HT-29 (cell line): ENCODE results near the gene NEDD1. TPM values are rescaled to one million over a fixed set of nuclear protein-coding genes. Genes with fewer than 3 reads are reported as not detected.

Source experiments
- small RNA-seq: library from RNA; depleted of rRNA; stranded (forward); fragments of <200 nt; gene quantifications from one replicate; pipeline ENCODE3, GENCODE V24; 2014
- total RNA-seq: library from RNA; depleted of rRNA; stranded (reverse); fragments of >200 nt; shearing (Covaris generic); gene quantifications from 2 replicates; pipeline ENCODE4 v1.2.3, GENCODE V29; 2014

Gene NEDD1
- total RNA-seq, 1 experiment from 2014 or later = 12.4 TPM

Small RNA genes within 50 kb of the gene (small RNA-seq; reads per million reads assigned to genes)
- gene RF00019 = not detected
